NCI-H446 (cell line): ENCODE results near the gene TAS1R1.

Experiments
- DNase-seq, 2 experiments: peaks; one replicate each; lab custom pipeline; 2025; lab: John Stamatoyannopoulos, UW

The TAS1R1 gene

DNA sequence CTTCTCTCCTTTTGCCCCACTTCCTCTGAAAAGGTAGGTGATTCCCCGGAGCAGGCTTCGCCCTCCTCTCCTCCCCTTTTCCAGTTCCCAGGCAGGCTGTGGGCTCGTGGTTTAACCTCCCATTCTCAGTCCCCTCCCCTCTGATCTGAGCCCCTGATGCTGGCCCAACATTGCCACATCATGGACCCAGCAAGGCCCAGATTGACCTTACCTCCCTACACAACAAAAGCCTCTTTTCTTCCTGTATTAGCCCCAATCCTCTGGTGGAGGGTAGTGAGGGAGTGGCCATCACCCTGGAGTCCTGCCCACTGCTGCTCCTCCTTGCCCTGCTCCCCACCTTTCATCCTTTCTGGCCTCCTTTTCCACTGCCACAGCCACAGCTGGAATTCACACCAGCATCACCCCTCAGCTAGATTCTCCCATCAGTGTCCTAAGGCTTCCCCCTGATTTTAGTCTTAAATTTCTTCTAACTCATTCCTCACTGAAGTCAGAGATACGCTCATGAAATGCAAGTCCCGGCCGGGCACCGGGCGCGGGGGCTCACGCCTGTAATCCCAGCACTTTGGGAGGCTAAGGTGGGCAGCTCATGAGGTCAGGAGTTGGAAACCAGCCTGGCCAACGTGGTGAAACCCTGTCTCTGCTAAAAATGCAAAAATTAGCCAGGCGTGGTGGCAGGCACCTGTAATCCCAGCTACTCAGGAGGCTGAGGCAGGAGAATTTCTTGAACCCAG is 17.7 kb downstream of the TAS1R1 start:
- DNase-seq, result no peak

DNA sequence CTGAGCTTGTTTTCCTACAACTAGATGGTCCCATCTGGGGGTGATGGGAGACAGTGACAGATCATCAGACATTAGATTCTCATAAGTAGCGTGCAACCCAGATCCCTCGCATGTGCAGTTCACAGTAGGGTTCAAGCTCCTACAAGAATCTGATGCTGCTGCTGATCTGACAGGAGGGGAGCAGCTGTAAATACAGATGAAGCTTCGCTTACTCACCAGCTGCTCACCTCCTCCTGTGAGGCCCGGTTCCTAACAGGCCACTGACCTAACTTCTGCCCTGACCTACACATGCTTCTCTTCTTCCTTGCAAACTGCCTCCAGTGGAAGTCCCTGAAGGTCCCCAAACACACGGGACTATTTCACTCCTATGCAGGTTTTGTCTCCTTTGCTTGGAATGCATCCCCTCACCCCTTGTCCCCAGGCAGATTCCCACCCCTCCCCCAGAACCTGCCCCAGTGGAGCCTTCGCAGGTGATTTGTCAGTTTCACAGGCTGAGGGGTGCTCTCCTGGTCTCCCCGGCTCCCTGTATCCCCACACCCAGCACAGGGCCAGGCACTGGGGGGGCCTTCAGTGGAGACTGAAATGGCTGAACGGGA is 19.0 kb downstream of the TAS1R1 start:
- DNase-seq, result no peak

DNA sequence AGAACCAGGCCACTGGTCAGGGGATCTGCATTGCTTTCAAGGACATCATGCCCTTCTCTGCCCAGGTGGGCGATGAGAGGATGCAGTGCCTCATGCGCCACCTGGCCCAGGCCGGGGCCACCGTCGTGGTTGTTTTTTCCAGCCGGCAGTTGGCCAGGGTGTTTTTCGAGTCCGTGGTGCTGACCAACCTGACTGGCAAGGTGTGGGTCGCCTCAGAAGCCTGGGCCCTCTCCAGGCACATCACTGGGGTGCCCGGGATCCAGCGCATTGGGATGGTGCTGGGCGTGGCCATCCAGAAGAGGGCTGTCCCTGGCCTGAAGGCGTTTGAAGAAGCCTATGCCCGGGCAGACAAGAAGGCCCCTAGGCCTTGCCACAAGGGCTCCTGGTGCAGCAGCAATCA is 19.7 kb downstream of the TAS1R1 start:
- DNase-seq, result no peak

DNA sequence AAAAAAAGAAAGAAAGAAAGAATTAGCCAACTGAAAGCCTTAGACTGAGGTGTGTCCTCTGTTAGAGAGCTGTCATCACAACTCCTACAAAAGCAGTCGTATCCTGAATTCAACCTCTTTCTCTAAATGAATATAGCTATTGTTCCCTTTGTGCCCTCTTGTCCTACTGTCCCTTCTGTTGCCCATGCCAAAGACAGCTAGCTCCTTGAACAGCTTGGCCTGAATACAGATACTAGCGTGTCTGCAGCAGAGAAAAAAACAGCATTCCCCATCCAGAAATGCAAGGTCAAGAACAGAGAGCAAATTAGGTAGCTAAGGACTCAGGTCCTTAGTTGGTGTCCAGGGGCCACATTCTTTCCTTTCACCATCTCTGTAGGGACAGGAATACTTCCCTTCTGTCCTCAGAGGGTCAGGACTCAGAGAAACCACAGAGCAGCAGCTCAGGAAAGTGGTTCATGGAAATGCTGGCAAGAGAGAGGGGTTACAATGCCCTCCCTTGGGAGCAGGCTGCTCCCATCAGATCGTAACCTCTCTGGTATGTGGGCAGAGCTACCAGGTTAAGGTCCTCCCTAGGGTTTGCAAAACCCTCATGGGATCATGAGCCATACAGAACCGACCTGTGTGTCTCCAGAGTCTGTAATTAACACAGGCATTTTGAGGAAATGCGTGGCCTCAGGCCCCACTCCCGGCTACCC is 22.9 kb downstream of the TAS1R1 start:
- no peak for DNase-seq

DNA sequence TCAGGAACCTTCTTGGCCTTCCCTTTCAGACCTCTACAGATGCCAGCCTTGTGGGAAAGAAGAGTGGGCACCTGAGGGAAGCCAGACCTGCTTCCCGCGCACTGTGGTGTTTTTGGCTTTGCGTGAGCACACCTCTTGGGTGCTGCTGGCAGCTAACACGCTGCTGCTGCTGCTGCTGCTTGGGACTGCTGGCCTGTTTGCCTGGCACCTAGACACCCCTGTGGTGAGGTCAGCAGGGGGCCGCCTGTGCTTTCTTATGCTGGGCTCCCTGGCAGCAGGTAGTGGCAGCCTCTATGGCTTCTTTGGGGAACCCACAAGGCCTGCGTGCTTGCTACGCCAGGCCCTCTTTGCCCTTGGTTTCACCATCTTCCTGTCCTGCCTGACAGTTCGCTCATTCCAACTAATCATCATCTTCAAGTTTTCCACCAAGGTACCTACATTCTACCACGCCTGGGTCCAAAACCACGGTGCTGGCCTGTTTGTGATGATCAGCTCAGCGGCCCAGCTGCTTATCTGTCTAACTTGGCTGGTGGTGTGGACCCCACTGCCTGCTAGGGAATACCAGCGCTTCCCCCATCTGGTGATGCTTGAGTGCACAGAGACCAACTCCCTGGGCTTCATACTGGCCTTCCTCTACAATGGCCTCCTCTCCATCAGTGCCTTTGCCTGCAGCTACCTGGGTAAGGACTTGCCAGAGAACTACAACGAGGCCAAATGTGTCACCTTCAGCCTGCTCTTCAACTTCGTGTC is 23.7 kb downstream of the TAS1R1 start:
- no peak for DNase-seq

DNA sequence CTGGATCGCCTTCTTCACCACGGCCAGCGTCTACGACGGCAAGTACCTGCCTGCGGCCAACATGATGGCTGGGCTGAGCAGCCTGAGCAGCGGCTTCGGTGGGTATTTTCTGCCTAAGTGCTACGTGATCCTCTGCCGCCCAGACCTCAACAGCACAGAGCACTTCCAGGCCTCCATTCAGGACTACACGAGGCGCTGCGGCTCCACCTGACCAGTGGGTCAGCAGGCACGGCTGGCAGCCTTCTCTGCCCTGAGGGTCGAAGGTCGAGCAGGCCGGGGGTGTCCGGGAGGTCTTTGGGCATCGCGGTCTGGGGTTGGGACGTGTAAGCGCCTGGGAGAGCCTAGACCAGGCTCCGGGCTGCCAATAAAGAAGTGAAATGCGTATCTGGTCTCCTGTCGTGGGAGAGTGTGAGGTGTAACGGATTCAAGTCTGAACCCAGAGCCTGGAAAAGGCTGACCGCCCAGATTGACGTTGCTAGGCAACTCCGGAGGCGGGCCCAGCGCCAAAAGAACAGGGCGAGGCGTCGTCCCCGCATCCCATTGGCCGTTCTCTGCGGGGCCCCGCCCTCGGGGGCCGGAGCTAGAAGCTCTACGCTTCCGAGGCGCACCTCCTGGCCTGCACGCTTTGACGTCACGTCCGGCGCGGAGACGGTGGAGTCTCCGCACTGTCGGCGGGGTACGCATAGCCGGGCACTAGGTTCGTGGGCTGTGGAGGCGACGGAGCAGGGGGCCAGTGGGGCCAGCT is 24.4 kb downstream of the TAS1R1 start, which contains the start of gene ZBTB48:
ZBTB48 (plus strand) TSS at position 621 of the 745 bp plus-strand sequence. CDS start 616 bp downstream, outside the sequence.
- peak; percentile 99 to 100 for DNase-seq

DNA sequence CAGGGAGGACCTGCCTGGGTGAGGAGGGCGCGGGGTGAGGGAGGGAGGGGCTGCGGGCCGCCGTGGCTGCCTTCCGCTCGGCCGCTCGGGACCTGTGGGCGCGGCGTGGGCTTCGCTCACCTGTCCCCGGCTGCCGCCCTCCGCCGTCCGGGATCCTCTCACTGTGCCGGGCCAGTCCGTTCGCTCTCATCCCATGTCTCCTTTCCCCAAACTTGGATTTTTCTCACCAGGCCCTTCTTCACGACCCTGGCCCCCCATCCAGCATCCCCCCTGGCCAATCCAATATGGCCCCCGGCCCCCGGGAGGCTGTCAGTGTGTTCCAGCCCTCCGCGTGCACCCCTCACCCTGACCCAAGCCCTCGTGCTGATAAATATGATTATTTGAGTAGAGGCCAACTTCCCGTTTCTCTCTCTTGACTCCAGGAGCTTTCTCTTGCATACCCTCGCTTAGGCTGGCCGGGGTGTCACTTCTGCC is 25.0 kb downstream of the TAS1R1 start:
- no peak for DNase-seq

DNA sequence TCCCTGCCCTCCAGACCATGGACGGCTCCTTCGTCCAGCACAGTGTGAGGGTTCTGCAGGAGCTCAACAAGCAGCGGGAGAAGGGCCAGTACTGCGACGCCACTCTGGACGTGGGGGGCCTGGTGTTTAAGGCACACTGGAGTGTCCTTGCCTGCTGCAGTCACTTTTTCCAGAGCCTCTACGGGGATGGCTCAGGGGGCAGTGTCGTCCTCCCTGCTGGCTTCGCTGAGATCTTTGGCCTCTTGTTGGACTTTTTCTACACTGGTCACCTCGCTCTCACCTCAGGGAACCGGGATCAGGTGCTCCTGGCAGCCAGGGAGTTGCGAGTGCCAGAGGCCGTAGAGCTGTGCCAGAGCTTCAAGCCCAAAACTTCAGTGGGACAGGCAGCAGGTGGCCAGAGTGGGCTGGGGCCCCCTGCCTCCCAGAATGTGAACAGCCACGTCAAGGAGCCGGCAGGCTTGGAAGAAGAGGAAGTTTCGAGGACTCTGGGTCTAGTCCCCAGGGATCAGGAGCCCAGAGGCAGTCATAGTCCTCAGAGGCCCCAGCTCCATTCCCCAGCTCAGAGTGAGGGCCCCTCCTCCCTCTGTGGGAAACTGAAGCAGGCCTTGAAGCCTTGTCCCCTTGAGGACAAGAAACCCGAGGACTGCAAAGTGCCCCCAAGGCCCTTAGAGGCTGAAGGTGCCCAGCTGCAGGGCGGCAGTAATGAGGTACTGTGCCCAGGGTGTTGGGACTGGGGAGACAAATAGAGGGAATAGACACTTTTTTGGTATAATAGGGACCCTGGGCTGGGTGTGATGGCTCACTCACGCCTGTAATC is 25.7 kb downstream of the TAS1R1 start:
- no peak for DNase-seq

DNA sequence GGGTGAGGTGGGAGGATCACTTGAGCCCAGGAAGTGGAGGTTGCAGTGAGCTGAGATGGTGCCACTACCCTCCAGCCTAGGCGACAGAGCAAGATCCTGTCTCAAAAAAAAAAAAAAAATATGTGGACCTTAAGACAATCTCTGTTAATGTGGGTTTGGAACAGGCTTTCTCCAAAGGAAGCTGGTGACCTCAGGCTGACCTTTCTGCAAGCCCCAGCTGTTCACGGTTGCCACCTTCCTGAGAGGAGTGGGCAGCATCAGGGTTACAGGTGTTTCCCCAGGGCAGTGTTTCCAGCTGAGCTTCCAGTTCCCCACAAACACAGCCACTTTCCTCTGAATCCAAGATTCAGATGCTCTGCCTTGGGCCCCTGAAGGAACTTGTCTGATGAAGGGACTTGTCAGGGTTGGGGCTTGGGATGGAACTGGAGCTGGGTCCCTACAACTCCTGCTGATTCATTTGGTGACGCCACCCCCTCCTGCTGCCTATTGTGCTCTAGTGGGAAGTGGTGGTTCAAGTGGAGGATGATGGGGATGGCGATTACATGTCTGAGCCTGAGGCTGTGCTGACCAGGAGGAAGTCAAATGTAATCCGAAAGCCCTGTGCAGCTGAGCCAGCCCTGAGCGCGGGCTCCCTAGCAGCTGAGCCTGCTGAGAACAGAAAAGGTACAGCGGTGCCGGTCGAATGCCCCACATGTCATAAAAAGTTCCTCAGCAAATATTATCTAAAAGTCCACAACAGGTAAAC is 26.6 kb downstream of the TAS1R1 start:
- no peak for DNase-seq

DNA sequence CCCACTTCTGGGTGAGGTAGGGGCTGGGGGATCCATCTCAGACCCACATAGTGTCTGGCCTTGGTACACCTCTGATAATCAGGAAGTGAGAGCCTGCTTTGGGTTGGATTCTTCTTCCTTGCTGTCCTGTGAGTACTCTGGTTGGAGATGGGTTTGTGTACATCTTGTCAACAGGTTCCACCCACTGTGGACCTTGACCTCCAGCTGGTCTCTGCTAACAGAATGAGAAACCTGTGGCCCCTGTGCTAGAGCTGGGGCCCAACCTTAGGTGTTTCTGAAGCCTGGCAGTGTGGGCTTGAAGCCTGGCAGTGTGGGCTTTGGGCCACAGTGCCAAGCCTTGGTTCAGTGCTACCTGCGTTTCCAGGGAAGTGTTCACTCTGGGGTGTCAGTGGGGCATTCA is 27.3 kb downstream of the TAS1R1 start:
- no peak for DNase-seq

DNA sequence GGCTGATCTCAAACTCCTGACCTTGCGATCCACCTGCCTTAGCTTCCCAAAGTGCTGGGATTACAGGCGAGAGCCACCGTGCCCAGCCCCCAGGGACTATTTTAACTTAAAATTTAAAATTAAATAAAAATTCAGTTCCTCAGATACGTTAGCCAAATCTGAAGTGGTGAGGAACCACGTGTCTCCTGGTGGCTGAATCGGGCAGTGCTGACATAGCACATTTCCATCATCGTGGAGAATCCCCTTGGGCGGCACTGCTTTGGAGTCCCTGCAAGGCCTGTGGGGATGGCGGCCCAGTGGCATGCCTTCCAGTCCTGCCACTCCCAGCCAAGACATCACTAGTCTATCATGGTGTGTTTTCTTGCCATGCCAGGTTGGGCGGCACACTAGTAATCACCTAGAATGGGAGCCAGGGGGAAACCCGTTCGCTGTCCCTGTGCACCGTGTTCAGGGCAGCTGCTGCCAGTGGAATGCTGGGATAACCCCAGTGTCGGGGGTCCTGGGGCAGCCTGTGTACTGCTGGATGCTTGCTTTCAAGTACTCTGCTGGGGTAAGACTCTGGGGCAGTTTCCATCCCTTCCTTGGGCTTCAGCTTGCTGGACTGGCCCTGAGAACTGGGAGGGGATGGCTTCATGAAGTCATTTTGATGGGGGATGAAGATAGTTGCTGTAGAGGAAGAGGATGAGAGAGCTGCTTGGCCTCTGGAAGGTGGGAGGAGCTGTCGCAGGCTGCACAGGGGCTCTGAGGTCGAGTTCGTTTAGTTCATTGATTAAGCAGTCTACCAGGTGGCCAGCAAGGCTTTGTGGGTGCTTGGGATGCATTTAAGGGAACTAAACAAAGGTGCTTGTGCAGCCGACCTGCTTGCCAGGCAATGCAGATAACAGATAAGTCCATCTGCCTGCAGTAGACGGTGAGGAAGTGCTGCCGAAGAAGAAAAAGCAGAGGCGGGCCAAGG is 29.3 kb downstream of the TAS1R1 start:
- no peak for DNase-seq

DNA sequence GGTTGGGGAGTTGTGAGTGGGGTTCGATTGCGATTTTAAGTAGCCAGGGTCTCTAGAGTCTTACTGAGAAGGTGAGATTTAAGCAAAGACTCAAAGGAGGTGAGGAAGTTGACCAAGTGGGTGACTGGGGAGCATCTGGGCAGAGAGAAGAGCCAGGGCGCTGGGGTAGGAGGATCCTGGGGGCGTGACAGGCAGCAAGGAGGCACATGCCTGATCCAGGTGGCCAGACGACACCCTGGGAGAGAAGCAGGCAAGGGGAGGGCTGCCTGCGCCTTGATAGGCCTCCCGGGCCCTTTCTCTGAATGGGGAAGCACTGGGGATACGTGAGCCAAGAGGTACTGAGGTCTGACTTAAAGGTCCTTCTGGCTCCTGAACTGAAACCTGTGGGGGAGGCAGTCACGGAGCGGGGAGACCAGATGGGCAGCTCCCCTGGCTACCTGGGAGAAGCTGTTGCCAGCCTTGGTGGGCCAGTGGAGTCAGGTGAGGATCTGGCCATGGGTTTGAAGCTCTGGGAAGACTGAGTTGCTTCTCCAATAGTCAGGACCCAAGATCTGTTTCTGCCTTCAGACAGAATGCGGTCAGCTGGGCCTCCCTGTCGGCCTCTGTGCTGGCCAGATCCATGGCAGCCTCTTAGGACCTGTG is 30.1 kb downstream of the TAS1R1 start:
- DNase-seq, result no peak

DNA sequence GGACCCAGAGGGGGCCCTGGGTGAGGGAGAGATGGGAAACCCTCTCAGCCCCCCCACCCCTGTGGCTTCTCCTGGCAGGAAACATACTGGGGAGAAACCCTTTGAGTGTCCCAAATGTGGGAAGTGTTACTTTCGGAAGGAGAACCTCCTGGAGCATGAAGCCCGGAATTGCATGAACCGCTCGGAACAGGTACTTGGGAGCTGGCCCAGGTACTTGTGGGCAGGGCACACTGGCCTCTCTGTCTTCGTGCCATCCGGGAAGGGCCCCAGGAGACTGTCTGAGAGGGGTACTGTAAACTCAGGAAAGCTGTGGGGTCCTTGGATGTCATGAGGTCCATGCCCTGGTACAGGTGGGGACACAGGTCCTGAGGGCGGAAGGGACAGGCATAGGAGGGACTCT is 30.7 kb downstream of the TAS1R1 start:
- no peak for DNase-seq

DNA sequence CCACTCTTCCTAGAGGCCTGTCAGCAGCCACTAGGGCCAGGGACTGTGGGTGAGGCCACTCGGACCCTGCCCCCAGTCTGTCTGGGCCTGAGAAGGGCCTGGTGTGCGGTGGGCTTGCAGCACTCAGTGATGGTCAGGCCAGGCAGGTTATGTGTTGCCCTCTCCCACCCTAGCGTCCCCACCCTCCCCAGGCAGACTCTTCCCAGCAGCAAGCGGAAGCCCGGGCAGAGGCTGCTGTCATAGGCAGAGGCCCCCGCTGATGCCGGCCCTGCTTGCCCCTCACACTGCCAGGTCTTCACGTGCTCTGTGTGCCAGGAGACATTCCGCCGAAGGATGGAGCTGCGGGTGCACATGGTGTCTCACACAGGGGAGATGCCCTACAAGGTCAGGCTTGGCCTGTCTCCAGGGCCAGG is 31.3 kb downstream of the TAS1R1 start:
- no peak for DNase-seq

DNA sequence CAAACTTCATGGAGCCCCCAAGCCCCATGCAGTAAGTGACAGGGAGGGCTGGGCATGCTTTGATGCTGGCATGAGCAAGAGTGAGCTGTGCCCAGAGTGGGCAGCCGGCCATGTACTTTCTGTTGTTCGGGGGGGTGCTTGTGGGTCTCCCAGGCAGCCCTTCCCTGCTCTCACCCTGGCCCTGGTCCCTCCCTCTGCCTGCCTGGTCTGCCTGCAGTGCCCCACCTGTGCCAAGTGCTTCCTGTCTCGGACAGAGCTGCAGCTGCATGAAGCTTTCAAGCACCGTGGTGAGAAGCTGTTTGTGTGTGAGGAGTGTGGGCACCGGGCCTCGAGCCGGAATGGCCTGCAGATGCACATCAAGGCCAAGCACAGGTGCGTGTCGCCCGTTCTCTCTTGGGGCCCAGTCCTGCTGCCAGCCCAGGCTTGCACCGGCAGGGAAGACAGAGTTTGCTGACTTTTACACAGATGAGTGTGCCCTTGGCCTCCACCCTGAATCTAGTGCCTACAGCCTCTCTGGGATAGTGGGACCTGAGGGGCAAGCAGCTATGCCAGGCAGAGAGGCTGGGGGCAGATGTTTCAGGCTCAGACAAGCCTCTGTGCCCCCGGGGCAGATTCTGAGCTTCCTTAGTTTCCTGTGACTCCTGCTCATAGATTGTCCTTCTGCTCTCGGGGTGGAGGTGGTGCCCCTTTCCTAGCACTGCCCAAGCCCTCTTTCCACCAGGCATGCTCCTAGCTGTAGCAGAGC is 32.3 kb downstream of the TAS1R1 start:
- DNase-seq, result peak in 1 of 2 experiments; percentile 30

DNA sequence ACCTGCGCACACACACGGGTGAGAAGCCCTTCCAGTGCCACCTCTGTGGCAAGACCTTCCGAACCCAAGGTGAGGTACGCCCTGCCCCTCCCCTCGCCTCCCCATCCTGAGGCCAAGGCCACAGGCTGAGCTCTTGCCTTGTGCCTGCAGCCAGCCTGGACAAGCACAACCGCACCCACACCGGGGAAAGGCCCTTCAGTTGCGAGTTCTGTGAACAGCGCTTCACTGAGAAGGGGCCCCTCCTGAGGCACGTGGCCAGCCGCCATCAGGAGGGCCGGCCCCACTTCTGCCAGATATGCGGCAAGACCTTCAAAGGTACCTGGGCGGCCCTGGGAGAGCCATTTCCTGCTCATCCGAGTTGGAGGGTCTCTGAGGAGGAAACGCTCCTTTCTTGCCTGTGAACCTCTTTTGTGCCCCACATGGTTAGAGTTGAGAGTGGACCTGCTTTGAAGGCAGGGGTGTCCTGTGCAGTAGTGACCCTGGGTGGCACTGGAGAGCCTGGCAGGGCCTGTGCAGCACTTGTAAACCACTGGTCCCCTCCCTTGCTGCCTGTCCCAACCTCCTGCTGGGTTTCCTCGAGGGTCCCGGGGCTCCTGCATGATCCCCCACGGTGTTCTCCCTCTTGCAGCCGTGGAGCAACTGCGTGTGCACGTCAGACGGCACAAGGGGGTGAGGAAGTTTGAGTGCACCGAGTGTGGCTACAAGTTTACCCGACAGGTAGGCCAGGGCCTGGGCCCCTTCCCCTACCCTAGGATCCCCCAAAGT is 33.2 kb downstream of the TAS1R1 start:
- no peak for DNase-seq
